ENCODE measurements around the gene UNKL. TPM values are rescaled to one million over a fixed set of nuclear protein-coding genes. Genes with fewer than 3 reads are reported as not detected.

UNKL gene
- total RNA-seq, 1 experiment from 2014 or later, result 31.6 TPM

DNA sequence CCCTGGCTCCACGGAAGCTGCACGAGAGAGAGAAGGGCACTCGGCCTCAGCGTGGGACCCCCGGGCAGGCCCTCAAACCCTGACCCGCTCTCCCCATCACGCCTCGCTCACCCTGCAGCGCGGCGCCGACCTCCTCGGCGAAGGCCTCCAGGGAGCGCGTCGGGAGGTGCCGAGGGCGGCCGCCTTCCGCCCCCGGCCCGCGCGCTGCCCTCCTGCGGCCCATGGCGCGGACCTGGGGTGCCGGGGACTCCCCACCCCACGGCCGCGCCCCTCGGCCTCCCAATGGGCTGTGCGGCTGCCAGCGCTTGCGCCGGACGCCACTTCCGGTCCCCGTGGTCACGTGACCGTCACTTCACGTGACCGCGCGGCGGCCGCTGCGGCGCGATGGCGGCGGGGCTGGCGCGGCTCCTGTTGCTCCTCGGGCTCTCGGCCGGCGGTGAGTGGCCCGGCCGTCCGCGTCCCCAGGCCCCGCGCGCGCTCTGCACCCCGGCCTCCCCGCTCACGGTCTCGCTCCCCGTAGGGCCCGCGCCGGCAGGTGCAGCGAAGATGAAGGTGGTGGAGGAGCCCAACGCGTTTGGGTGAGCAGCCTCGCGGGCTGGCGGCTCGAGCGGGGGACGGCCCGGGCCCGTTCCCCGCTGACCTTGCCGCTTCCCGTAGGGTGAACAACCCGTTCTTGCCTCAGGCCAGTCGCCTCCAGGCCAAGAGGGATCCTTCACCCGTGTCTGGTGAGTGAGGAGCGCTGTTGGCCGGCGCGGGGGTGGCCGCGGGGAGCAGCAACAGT is 62.7 kb downstream of the UNKL start, which contains the start of the genes GNPTG and TSR3:
TSS of gene GNPTG (plus strand) at position 350 of the 781 bp plus-strand sequence. CDS start at position 385, 35 bp downstream.
TSS of gene TSR3 (minus strand) at position 297 of the 781 bp plus-strand sequence. CDS start at position 223, 74 bp downstream.
- DNase-seq (ENCODE audit: low spot score), result peak; percentile 68

DNA sequence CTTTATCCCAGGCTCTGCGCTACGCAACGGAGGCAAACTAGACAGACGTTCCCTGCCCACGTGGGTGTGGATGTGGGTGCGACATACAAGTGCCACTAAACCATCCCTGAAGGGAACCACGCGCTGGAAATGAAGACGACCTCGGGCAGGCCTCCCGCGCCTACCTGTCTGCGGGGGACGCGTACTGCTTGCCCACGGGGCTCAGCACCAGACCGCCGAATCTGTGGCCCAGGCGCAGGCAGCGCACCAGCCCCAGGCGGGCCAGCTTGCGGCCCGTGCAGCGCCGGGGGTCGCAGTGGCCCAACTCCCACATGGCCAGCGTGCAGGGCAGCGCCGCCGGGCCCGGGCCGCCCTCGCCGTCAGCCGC is 63.3 kb downstream of the UNKL start:
- DNase-seq (ENCODE audit: low spot score), result no peak

DNA sequence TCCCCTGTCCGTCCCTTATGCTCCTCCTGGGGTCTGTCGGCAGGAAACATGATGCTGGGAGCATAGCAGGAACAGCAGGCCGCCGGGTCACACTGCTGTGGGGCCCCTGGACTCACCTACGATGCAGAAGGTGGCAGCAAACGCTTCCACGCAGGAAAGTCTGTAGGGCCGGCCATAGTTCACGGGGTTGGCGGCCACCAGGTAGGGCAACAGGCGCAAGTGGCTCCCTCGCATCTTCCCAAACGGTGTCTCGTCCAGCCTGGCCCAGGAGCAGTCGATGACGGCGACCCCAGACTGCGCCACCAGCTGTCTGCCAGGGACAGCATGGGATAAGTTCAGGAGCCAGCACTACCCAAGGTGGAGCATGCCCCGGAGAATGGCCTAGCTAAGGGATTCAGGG is 63.8 kb downstream of the UNKL start:
- no peak for DNase-seq (ENCODE audit: low spot score)

DNA sequence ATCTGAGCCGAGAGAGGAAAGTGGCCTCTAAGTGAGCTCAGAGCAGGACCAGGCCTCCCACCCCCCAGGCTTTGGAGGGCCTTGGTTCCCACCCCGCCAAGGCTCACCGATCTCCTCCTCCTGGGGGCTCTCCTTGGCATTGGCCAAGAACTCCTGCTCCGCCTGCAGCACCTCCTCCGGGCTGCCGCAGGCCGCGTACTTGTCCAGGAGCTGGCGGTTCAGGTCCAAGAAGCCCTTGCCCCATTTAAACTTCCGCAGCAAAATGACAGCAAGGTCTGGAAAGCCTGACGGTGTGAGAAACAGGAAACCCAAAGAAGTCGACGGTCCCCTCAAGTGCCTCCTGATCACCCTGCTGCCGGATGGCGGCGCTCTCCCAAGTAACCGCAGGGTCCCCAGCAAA is 64.6 kb downstream of the UNKL start:
- no peak for DNase-seq (ENCODE audit: low spot score)

DNA sequence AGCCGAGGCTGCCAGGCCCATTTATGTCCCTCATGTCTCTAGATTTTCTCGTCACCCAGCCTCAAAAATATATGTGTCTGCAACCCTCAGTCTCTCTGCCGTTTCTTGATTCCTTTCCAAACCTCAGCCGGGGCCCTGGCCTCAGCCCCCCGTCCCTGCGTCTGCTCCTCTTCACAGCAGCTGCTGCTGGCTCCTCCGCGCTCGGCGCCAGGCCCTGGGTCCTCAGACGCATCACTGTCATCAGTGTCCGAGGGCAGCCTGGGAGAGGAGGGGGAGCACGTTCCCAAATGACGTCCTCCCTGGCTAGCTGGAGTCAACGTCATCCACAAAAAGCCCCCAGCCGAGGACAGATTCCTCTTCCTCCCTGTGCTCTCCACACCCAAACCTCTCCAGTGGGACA is 65.2 kb downstream of the UNKL start:
- no peak for DNase-seq (ENCODE audit: low spot score)

DNA sequence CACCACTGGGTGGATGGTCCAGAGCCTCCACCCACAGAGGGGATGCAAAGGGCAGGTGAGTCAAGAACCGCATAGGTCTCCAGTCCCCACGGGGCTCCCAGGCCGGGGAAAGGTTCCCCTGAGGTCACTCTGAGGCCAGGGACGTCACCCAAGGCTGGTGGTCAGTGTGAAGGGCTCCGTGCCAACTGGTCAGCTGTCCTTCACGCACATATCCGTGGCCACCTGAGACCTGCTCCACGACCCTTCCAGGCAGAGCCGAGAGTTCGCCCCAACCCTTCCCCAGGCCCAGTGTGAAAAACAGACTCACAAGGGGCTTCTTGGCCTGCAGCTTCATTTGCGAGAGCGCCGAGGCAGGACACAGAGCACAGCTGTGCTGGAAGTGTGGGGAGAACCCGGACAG is 65.6 kb downstream of the UNKL start:
- DNase-seq (ENCODE audit: low spot score), result no peak

DNA sequence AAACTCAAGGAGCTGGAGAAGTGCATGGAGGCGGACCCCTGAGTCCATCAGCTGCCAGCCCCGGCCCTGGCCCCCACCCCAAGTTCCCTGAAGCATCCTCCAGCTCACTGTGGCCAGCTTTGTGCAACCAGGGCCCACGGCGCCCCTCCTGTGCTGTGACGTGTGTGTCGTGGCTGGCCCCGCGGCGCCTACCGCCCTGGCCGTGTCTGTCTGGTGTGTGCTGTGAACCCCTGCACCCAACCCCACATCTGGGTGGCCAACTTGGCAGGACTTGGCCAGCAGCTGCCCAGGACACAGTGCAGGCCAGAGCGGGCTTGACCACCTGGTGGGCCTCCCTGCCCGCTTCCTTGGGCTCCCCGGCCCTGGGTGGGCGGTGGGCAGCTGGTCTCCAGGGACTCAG is 66.1 kb downstream of the UNKL start:
- no peak for DNase-seq (ENCODE audit: low spot score)

DNA sequence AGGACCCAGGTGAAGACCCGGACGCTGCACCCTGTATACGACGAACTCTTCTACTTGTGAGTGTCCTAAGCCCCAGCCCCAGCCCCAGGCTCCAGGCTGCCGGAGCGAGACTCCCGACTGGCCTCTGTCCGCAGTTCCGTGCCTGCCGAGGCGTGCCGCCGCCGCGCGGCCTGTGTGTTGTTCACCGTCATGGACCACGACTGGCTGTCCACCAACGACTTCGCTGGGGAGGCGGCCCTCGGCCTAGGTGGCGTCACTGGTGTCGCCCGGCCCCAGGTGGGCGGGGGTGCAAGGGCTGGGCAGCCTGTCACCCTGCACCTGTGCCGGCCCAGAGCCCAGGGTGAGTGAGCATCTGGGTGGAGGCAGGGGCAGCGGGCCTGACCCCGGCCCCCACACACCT is 66.5 kb downstream of the UNKL start:
- no peak for DNase-seq (ENCODE audit: low spot score)

DNA sequence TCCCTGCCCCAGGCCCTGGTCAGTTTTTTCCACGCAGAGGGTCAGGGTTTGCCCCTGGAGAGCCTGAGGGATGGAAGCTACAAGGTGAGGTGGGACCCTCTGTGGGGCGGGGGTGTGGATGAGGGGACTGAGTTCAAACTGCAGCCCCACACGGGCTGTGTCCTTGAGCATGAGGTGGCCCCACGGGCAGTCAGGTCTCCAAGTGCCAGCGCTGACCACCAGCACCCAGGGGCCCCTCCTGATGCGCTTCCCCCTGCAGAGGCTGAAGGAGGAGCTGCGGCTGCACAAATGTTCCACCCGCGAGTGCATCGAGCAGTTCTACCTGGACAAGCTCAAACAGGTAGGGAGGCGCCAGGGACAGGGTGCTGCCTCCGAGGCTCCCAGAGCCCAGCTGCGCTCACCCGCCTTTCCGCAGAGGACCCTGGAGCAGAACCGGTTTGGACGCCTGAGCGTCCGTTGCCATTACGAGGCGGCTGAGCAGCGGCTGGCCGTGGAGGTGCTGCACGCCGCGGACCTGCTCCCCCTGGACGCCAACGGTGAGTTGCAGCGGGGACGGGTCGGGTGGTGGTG is 67.1 kb downstream of the UNKL start:
- DNase-seq (ENCODE audit: low spot score), result no peak

DNA sequence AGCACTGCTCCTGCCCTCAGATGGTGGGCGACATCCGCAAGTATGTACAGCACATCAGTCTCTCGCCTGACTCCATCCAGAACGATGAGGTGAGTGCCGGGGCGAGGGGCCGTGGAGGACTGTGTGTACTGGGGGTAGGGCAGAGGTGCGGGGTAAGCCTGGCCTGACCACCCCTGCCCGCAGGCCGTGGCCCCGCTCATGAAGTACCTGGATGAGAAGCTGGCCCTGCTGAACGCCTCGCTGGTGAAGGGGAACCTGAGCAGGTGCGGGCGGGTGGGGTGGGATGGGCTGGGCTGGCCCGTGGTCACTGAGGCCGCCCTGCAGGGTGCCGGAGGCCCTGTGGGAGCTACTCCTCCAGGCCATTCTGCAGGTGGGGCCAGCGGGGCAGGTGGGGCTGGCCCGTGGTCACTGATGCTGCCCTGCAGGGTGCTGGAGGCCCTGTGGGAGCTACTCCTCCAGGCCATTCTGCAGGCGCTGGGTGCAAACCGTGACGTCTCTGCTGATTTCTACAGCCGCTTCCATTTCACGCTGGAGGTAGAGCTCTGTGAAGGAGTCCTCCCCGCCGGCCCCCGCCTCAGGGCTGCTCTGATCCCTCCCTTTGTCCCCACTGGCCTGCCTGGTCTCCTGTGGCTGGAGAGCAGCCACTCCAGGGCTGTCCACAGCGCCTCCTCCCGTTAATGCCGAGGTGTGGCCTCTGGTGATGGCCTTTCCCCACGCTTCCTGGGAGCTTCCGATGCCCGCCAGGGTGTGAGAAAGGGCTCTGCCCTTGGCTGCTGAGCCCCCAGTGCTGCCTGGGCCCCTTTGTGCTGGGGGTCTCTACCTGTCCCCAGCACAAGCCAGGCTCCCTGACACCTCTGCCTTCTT is 67.8 kb downstream of the UNKL start:
- DNase-seq (ENCODE audit: low spot score), result no peak

DNA sequence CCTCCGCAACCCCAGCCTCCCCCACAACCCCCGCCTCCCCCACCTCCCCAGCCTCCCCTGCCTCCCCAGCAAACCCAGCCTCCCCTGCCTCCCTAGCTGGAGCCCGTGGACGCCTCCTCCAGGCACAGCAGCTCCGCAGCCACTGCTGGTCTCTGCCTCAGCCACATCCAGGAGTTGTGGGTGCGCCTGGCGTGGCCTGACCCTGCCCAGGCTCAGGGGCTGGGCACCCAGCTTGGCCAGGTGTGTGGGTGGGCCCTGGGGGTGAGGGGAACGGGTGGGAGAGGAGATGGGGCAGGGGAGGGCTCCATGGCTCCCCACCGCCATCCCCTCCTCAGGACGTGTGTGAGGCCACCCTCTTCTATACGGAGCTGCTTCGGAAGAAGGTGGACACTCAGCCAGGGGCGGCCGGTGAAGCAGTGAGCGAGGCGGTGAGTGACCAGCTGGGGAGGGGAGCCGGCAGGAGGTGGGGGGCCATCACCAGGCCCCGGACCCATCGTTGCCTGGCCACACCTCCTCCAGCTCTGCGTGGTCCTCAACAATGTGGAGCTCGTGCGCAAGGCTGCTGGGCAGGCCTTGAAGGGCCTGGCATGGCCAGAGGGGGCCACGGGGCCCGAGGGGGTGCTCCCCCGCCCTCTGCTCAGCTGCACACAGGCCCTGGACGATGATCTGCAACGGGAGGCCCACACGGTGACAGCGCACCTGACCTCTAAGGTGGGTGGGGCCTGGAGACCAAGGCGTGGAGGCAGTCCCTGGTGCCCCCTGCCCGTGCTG is 68.7 kb downstream of the UNKL start:
- DNase-seq (ENCODE audit: low spot score), result no peak

DNA sequence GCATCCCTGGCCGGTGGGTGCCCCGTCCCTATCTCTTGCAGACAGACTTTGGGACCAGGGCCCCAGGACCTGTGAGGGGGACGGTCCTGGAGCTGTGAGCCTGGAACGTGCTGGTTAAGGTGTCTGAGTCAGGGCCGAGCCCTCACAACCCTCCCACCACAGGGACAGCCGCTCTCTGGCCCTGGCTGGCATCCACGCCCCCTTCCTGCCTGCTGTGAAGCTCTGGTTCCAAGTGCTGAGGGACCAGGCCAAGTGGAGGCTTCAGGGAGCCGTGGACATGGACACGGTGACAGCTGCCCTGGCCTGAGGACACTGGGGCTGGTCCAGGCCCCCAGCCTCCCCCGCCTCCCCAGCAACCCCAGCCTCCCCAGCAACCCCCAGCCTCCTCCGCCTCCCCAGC is 69.4 kb downstream of the UNKL start:
- no peak for DNase-seq (ENCODE audit: low spot score)

DNA sequence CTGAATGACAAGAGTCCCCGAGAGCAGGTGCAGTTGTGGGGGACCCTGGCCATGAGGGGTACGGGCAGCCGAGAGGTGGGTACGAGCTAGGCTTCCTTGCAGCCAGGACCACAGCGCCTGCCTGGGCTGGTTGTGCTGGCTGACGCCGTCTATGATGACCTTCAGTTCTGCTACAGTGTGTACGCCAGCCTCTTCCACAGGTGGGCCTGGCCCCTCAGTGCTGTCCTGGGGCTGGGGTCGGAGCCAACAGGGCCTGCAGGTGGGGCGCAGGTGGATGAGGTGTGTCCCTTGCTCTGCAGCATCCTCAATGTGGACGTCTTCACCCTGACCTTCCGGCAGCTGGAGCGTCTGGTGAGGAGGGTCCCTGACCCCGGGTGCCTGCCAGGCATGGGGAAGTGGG is 70.0 kb downstream of the UNKL start:
- DNase-seq (ENCODE audit: low spot score), result no peak

DNA sequence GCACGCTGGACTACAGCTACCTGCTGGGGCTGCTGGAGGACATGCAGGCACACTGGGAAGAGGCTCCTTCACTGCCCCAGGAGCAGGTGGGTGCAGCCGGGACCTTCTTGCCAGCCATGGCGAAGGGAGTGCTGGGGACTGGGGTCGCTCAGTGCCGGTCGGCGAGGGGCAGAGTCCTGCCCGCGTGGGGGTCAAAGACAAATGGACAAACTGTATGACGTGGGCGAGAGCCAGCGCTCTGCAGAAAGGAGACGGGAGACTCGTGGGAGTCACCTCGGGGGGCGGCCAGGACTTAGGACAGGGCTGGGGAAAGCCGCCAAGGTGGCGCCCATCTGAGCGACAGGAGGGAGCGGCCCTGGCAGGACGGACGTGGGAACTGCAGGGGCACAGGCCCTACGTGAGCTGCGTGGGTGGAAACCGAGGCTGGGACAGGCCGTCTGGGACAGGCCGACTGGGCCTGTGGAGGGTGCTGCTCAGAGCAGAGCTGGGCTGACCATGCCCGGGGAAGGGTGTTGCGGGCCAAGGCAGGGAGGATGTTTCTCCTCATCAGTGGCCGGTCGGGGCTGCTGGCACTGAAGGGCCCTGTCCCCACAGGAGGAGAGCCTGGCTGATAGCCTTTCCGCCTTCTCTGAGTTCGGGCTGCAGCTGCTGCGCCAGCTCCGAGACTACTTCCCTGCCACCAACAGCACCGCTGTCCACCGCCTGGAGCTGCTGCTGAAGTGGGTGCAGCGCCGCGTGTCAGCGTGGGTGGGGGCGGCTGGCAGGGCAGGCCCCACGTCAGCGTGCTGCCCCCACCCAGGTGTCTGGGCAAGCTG is 70.9 kb downstream of the UNKL start:
- no peak for DNase-seq (ENCODE audit: low spot score)

DNA sequence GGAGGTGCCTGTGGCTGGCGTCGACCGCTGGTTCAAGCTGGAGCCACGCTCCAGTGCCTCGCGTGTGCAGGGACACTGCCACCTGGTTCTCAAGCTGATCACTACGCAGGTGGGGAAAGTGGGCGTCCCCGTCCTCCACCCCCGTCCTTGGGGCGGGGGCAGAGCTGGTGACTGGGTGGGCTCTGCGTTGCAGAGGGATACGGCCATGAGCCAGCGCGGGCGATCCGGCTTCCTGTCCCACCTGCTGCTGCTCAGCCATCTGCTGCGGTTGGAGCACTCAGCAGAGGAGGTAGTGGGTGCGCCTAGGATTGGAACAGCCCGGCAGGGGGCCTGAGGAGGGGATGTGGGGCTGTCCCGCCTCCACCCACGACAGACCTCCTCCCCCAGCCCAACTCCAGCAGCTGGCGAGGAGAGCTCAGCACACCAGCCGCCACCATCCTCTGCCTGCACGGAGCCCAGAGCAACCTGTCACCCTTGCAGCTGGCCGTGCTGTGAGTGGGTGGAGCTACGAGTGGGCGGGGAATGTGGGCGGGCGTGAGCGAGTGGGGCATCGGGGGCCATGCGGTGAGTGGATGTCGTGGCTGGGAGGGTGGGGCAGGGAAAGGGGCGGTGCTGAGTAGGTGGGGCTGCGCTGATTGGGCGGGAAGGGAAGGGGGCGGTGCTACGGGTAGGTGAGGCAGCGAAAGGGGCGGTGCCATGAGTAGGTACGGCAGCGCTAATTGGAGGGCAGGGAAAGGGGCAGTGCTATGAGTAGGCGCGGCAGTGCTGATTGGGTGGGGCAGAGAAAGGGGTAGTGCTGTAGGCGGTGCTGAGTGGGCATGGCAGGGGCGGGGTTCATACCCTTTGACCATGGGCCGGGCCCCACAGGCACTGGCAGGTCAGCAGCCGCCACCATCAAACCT is 71.7 kb downstream of the UNKL start:
- DNase-seq (ENCODE audit: low spot score), result peak; percentile 98

DNA sequence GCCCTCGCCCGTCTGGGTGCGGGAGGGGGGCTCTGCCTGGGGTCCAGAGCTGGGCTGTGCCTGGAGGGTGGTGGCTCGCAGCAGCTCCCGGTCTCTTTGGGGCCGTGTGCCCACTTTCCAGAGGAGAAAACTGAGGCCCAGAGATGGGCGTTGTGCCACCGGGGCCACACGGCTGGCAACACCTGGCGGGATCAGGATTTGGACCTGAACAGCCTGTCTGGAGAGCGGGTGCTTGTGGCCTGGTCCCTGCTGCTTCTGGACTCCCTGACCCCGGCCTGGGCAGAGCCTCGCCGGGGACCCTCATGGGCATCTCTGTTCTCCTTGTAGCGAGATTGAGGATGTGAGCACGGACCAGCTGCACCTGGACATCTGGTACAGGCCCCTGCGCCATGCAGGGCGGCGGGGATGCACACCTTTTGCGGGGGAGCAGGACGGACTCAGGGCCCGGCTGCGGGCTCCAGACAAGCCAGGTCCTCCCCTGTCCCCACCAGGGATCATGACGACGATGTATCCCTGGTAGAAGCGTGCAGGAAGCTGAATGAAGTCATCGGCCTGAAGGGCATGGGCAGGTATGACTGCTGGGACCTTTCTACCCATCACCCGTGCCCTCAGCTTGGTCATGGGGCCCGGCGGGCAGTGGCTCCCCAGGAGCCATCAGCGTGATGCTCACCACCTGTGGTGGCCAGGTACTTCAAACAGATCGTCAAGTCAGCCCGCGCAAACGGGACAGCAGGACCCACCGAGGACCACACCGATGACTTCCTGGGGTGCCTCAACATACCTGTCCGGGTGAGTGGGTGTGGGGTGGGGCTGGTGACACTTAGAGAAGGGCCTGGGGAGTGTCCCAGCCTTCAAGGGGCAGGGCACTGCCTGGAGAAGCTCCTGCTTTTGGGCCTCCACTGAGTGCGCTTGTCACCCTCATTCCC is 72.7 kb downstream of the UNKL start:
- DNase-seq (ENCODE audit: low spot score), result no peak

DNA sequence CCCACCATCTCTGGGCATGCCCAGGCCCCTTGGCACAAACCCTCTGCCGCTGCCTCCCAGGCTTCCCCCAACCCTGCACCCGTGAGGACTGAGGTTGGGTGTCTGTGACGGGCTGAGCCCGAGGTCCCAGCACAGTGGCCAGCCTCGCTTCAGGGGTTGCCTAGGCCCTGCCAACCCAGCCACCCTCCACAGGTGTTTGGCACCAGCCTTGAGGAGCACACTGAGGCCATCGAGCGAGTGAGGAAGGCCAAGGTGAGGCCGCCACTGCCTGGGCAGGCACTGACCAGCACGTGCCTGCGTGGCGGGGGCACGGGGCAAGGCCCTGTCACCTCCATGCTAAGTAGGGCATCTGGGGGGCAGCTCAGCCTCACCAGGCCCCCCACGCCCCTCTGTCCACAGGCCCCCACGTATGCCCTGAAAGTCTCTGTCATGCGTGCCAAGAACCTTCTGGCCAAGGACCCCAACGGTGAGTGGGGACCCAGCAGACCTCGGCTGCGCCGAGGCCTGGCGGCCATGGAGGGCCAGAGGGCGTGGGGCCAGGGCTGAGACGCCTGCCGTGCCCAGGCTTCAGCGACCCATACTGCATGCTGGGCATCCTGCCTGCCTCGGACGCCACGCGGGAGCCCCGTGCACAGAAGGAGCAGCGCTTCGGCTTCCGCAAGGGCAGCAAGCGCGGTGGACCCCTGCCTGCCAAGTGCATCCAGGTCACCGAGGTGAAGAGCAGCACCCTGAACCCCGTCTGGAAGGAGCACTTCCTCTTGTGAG is 73.6 kb downstream of the UNKL start:
- no peak for DNase-seq (ENCODE audit: low spot score)

Measured in A172 (cell line).